HL-60 (cell line): Measurements from ENCODE around the gene C9orf50.
A peak's percentile ranks its signal among the peaks of the same experiment; 100 is the strongest.

ENCODE experiments used
- DNase-seq, 2 experiments: peaks; one replicate each; pipeline ENCODE4 v3.0.0-alpha.2; 2010 to 2020; ENCODE audit warnings: low read depth in 1 of 2, low spot score in 1 of 2
- H3K27ac ChIP-seq: fragments of 250-450 bp; sonication (Bioruptor Pico); replicated peaks from 2 replicates; pipeline ENCODE4 v1.5.1; 2020; ENCODE audit warnings: mild to moderate bottlenecking, moderate library complexity
- H3K27me3 ChIP-seq: fragments of 250-450 bp; sonication (Bioruptor Pico); 2 replicates; pipeline ENCODE4 v1.5.1; 2021; ENCODE audit warnings: mild to moderate bottlenecking, moderate library complexity; ENCODE audit not compliant: insufficient read depth, poor library complexity, severe bottlenecking
- H3K4me3 ChIP-seq: replicated peaks from 2 replicates; pipeline ENCODE4 v1.5.1; 2011; ENCODE audit warnings: mild to moderate bottlenecking, control low read depth, low read length; ENCODE audit not compliant: insufficient read depth
- CTCF ChIP-seq: IDR thresholded peaks from one replicate; pipeline ENCODE4 v1.5.1; 2011; ENCODE audit warnings: low read length, control low read depth, inconsistent platforms; ENCODE audit not compliant: insufficient read depth
- GABPA ChIP-seq: IDR thresholded peaks from 2 replicates; pipeline ENCODE4 v1.6.1; 2012; ENCODE audit warnings: low read depth
- POLR2AphosphoS5 ChIP-seq: IDR thresholded peaks from 2 replicates; pipeline ENCODE4 v1.6.1; 2012; ENCODE audit warnings: low read depth
- SPI1 ChIP-seq: IDR thresholded peaks from 2 replicates; pipeline ENCODE4 v1.6.1; 2012; ENCODE audit warnings: low read depth, mild to moderate bottlenecking, borderline replicate concordance
- TF ChIP-seq, protein P1 (sequence below): IDR thresholded peaks from 2 replicates; pipeline ENCODE4 v1.6.1; 2012; ENCODE audit warnings: low read depth; ENCODE audit not compliant: insufficient replicate concordance

The C9orf50 gene

DNA sequence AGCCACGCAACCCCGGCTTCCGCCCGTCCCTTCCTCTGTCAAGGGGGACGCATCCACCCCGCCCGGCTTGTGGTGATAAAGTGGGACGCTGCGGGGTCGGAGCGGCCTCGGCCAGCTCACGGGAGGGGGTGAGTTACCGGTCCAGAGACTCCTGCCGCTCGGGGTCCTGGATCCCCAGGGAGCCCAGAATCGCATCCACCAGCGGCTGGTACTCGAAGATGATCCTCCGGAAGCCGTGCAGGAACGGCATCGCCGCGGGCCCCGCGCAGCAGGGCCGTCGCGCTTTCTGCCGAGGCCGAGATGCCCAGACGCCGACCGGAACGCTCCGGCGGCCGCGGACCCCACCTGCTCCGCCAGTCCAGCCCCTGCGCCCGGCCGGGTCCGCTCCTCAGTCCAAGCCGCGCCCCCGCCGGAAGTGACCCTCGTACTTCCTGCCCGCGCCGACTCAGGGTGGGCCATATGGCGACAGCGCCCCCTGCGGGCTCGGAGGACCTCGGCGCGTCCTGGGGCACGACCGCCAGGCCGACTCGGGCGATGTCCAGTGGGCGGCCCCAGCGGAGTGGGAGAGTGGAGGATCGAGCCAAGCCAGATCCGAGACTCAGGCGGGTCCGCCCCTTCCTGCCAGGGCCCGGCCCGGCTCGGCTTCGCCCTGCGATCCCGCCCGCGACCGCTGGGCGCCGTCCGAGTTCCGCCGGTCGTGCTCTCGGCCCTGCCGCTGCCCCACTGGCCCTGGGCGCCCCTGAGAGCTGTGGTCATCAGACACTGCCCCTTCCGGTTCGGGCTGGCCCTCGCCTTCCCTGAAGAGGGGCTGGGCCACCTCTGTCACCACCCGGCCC lies 21.1 kb upstream of the C9orf50 start, which contains the start of gene ASB6:
TSS of gene ASB6 (minus strand) at position 402 of the 836 bp plus-strand sequence. CDS start at position 250, 152 bp downstream.
- peak within 1 kb of the TSS; percentile 88 for H3K4me3 ChIP-seq
- DNase-seq = peak; percentile 94
- H3K27me3 ChIP-seq = no peaks in the 10 kb centered on the region
- peak within 1 kb of the TSS; percentile 59 for H3K27ac ChIP-seq
- TF ChIP-seq POLR2AphosphoS5 (peak; percentile 64), SPI1 (no peak; the same call in 1 of the 2 replicates), GABPA (peak; percentile 97), CTCF (peak; percentile 81)
- TF ChIP-seq, protein P1, sequence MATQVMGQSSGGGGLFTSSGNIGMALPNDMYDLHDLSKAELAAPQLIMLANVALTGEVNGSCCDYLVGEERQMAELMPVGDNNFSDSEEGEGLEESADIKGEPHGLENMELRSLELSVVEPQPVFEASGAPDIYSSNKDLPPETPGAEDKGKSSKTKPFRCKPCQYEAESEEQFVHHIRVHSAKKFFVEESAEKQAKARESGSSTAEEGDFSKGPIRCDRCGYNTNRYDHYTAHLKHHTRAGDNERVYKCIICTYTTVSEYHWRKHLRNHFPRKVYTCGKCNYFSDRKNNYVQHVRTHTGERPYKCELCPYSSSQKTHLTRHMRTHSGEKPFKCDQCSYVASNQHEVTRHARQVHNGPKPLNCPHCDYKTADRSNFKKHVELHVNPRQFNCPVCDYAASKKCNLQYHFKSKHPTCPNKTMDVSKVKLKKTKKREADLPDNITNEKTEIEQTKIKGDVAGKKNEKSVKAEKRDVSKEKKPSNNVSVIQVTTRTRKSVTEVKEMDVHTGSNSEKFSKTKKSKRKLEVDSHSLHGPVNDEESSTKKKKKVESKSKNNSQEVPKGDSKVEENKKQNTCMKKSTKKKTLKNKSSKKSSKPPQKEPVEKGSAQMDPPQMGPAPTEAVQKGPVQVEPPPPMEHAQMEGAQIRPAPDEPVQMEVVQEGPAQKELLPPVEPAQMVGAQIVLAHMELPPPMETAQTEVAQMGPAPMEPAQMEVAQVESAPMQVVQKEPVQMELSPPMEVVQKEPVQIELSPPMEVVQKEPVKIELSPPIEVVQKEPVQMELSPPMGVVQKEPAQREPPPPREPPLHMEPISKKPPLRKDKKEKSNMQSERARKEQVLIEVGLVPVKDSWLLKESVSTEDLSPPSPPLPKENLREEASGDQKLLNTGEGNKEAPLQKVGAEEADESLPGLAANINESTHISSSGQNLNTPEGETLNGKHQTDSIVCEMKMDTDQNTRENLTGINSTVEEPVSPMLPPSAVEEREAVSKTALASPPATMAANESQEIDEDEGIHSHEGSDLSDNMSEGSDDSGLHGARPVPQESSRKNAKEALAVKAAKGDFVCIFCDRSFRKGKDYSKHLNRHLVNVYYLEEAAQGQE = no peak

GRCh38 chr9:129640871-129641749 lies 20.2 kb upstream of the C9orf50 start:
- no peak for DNase-seq

More at GRCh38 chr9:129640871-129641749, 20.2 kb upstream of the C9orf50 start:
- peak overlapping the region; percentile 88 for H3K4me3 ChIP-seq
- peak overlapping the region; percentile 59 for H3K27ac ChIP-seq
- TF ChIP-seq, protein P1 = no peak
- TF ChIP-seq POLR2AphosphoS5 (no peak), SPI1 (no peak), GABPA (no peak), CTCF (no peak)
- no peaks in the 10 kb centered on the region for H3K27me3 ChIP-seq
